Stimulated activated CD4-positive, alpha-beta T cell treated with anti-CD3 and anti-CD28 coated beads, Interleukin-12 subunit alpha, Interleukin-12 subunit beta, amount 100 ng/mL, for 4 hours (primary cell): ENCODE measurements around the gene RABGGTA.
"Not testable (repeated sequence)": the region's sequence is repeated elsewhere in the genome, so short reads cannot be mapped to it uniquely, and the experiment has no call there.

Experiments
- DNase-seq: peaks from one replicate; pipeline ENCODE4 v3.0.0-alpha.2; 2020

The RABGGTA gene

GRCh38 chr14:24238123-24238522 is 33.3 kb downstream of the RABGGTA start:
- DNase-seq = no peak

DNA sequence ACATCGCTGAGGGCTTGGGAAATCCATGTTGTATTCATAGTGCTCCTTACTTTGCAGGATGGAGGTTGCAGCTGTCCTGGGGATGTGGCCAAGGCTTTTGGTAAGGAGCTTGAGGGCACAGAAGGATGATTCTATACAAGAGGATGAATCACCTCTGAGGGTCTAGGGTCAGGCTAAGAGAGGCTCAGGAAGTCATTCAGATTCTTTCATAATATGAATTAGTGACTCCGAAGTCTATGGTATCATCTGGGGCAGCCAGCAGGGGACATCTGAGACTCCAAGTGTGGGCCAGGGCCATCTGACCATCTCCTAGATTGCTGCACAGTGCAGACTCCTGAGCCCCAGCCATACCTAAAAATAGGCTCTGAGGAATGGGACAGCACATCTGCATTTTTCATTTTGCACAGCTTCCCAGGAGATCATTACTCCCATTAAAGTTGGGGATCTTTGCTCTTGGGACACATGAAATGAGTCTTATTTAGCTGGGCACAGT is 33.9 kb downstream of the RABGGTA start:
- DNase-seq = no peak

DNA sequence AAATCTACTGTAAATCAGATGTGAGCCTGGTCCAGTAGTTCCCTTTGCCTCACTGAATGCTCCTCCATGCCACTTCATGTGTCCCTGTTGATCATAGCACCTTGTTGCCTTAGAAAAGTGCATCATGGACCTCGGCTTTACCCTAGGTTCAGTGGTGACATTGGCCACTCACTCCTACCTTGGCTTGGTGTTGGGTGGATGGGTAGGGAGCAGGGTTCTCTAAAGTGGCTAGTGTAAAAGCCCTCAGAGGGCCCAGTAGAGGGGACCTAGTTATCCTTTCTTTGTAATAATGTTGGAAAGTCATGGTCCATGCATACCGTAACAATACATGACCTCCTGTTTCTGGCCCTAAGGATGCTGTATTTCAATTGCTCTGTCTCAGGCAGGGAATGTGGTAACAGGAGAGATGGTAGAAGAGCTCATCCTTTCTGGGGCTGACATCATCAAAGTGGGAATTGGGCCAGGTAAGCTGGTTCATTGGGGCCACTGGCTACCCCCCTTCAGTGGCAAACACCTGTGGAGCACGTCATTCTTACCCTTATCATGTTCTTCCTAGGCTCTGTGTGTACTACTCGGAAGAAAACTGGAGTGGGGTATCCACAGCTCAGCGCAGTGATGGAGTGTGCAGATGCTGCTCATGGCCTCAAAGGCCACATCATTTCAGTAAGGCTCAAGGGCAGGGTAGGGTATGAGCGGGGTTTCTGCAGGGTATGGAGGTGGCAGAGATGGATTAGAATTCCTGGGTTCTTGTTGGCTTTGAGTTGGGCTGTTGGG is 34.5 kb downstream of the RABGGTA start:
- no peak for DNase-seq

GRCh38 chr14:24235804-24236688 is 35.4 kb downstream of the RABGGTA start:
- DNase-seq = no peak

DNA sequence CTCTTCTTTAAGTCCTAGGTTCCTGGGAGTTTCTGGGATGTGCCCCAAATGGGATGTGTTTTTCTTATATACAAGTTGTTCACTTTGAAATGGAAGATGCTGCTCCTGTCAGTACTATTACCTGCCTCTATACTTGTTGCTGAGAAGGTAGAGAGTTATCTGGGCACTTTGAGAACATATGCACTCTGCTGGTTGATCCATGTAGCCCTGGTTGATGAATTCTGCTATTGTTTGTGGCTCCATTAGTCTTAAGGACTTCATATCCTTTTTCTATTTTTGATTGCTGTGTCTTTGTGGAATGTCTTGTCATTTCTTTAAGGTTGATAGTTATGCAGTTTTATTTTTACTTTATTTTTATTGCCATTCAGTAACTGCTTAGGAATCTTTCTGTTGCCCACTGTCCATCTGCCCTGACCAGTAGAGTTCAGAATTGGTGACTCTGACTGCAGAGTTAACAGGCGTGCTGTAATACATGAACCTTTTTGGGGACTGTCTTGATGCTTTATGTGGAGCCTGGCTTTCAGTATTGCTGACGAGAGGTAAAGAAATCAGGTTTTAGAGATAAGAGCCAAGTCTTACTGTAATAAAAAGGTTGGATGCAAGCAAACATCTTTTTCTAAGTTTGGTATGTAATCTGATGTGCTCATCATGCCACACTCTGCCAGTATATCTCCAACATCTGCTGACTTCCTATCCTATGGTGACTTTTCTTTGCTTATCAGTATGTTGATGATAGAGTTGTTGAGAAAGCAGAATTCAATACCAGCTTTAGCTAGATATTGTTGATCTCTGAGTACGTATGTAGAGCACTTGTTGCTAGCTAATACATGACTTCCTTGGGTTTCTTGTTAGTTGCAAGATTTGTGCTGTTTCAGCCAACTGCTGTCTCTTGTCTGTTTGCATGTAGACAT is 37.0 kb downstream of the RABGGTA start:
- DNase-seq = no peak

DNA sequence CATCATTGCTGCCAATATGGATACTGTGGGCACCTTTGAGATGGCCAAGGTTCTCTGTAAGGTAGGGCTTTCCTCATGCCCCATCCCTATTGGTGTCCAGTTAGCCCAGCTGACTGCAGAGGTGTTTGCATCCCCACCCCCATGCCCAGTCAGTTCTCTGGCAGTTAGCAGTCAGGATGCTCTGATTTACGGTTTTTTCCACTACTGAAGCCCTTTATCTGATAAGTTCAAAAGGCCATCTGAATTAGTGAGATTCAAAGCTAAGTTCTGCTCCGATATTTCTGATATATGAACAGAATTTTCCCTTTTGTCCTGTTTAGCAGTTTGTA is 37.9 kb downstream of the RABGGTA start:
- DNase-seq = no peak

GRCh38 chr14:24232645-24233537 is 38.5 kb downstream of the RABGGTA start, which contains the start of gene GMPR2:
Gene GMPR2, plus strand, starts transcription at chr14:24232929. Its CDS starts 325 bp downstream, at chr14:24233254.
- DNase-seq = peak; percentile 60

DNA sequence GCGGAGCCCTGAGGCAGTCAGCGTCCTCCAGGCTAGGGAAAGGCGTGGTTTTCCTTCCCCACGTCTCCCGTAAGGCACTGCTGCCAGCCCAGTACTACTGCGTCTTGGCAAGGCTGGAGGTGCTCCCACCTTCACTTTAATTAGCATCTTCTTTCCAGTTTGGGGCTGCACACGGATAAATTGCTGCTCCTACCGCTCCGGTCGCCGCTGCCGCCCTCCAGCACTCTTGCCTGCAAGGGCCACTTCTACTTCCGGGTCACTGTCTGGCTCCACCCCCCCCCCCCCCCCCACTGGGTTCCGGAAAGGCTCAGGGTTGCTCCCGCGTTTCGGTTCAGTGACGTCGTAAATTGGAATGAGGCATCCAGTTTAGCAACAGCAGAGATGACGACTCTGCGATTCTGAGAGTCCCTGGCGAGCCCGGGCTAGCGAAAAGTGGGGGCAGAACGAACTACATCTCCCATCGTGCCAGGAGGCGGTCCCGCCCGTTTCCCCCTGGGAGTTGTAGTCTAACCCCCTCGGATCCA is 39.2 kb downstream of the RABGGTA start, which contains the start of gene NEDD8:
Gene NEDD8, minus strand, starts transcription at position 247 of the 524 bp plus-strand sequence. Its CDS starts 100 bp downstream, at position 147.
- DNase-seq = peak; percentile 85

DNA sequence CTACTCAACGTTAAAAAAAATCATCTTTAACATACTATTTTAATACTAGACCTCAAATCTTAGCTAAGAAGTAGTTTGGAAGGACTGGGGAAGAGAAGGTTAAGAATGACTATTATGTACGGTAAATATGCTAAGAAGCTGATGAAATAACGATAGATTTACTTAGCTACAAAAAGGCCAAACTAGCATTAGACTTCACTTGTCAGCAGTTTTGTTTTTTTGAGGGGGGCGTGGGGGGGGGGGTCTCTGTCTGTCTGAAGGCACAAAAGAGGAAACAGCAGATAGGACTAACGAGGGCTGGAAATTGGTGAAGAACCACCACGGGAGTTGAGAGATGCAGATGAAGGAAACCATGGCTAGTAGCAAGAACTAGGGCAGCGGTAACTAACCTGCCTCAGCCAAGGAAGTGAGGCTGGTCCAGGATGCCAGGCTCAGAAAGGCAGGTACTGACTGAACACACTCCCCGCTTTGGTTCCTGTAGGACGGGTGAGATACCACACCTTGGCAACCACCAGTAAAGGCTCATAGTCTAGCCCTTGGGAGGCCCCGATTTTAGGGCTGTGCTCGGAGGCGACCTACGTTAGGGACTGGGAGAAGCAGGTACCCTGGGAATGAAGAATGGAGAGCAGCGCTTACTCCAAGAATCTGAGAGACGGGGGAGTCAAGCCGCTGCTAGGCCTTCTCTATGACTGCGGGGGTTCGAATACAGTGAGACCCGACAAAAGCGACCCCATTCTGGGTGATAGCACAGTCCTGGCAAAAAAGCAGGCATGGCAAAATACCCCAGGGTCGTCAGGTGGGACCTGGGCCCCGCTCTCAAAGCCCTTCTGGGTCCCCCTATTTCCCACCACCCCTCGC is 39.9 kb downstream of the RABGGTA start:
- DNase-seq = no peak

GRCh38 chr14:24228902-24229301 is 42.5 kb downstream of the RABGGTA start:
- DNase-seq = no peak

- DNase-seq = no peak
Measured at GRCh38 chr14:24226473-24226872, 44.9 kb downstream of the RABGGTA start.

DNA sequence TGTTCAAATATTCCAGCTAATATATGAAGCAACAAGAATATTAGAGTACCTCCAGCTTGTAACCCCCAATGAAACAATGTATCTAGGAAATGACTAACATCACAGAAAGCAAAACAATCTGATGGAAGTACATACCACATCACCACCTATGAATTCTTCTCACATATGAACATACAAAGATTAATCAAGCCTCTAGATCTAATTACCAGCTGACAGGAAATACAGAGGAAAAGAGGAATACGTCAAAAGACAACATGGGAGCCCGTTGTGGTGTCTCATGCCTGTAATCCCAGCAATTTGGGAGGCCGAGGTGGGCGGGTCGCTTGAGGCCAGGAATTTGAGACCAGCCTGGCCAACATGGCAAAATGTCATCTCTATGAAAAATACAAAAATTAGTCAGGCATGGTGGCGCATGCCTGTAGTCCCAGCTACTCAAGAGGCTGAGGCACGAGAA is 46.8 kb downstream of the RABGGTA start:
- no peak for DNase-seq

GRCh38 chr14:24222987-24223386 is 48.4 kb downstream of the RABGGTA start:
- DNase-seq = not testable (repeated sequence)

- no peak for DNase-seq
Measured at GRCh38 chr14:24219521-24219920, 51.9 kb downstream of the RABGGTA start.

DNA sequence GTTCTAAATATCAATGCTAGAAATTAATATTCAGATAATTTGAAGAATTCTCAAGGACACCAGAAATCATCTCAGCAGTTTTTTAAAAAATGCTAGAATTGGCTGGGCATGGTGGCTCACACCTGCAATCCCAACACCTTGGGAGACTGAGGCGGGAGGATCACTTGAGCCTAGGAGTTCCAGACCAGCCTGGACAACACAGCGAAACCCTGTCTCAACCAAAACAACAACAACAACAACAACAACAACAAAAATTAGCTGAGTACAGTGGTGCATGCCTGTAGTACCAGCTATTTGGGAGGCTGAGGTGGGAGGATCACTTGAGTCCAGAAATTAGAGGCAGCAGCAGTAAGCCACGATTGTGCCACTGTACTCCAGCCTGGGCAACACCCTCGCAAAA is 52.3 kb downstream of the RABGGTA start:
- DNase-seq = no peak

DNA sequence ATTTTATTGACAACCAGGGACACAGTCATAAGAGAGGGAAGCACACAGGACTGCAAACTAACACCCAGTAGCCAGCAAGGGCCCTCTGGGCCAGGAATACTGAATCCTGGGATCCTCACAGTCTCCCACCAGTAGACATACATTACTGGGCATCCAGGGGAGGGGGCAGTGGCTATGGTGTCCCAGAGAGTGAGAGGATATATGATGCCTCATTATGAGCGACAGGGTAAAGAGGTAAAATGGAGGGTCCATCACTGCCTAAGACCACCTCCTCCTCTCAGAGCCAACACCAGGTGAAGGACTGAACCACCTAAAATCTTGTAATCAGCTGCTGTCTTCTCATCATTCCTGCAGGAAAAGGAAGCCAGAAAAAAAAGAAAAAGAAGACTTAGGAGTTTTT is 54.5 kb downstream of the RABGGTA start:
- not testable (repeated sequence) for DNase-seq

DNA sequence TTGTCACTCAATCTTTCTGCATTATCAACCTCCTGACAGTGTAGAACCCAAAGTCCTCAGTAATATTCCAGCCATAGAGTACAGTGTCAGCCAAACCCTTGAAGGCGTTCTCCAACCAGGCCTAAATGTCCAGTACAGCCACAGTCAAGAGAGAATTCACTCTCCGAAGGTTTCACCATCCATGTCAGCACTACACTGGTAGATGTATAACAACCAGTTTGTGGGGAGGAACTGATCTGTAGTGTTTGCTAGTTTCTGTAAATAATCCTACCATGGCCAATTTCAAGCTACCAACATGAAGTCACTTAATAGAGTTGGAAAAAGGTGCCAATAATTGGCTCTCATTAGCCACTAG is 55.1 kb downstream of the RABGGTA start:
- no peak for DNase-seq
